ENCODE data around the gene CNKSR2.

- TF ChIP-seq CTCF (IDR thresholded peaks at IDR 0.05), result no peak
- no peak for TF ChIP-seq POLR2A (IDR thresholded peaks at IDR 0.05)
Observed at GRCh38 chrX:21427086-21427485, 52.9 kb downstream of the CNKSR2 start.

All from Peyer's patch (tissue), 4 donors.